GM21786 (cell line): ENCODE results near the gene EPGN.

Source experiments
- ATAC-seq: cut with Tn5 transposase; IDR thresholded peaks from one replicate; pipeline ENCODE4 v1.9.1; 2021; ENCODE audit not compliant: unreplicated experiment

Gene EPGN, protein sequence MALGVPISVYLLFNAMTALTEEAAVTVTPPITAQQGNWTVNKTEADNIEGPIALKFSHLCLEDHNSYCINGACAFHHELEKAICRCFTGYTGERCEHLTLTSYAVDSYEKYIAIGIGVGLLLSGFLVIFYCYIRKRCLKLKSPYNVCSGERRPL

GRCh38 chr4:74308215-74308614, at the start of gene EPGN:
Gene EPGN, plus strand, starts transcription at chr4:74308470. Its CDS starts 64 bp downstream, at chr4:74308534.
- no peak for ATAC-seq

DNA sequence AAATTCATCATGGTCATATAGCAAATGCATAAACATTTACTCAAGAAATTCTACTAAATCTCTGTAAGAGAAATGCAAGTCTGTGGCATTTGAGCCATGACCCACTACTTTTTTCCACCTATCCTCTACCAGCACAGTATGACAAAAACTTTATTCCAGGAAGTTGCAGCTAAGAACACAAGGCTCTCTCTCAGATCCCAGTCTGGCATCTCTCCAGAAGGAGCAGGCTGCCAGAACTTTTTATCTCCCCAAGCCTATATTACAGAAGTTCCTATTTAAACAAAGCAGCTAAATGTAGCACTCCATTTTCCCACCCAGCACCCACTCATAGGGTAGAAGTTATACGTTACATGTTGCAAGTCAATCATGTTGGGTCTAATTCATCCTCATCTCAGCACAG, 49.3 kb upstream of the EPGN start:
- ATAC-seq, result no peak

DNA sequence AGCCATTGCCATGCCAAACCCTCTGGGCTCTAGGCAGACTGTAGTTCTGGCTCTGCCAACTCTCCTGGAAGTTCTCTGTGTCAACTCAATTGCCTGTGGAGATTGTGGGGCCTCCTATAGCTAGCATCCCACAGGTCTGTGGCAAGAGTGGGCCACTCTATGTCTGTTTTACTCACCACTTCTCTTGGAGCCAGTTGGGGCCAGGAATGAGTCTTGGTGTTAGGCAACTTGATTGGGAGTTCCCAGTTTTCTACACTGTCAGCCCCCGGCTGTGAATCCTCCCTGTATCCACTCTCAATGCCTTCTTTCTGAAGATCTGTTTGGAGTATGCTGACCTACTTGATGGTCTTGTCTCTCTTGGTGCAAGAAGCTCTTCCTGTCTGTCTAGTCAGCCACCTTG, 48.2 kb upstream of the EPGN start:
- ATAC-seq, result no peak

DNA sequence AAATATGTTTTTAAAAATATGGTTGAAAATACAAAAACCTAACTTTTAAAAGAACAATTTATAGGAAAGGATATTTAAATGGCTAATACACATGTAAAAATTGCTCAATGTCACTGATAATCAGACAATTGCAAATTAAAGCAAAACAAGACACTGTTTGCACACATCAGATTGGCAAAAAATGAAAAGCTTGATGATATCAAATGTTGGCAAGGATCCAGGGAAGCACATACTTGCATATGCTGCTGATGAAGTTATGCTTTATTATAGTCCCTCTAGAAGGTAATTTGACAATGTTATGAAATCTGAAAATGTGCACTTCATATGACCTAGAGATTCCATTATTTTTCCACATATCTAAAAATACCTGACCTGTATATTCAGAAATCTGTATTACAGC, 45.7 kb upstream of the EPGN start:
- ATAC-seq, result no peak

DNA sequence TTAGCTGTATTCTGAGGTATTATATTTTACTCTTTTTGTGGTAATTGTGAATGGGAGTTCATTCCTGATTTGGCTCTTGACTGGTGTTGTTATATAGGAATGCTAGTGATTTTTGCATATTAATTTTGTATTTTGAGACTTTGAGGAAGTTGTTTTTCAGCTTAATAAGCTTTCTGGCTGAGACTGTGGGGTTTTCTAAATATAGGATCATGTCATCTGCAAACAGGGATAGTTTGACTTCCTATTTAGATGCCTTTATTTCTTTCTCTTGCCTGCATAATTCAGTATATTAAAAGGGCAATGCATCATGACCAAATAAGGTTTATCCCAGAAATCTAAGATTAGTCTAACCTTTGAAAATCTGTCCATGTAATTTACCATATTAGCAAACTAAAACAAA, 44.7 kb upstream of the EPGN start:
- ATAC-seq, result no peak

- no peak for ATAC-seq
Observed at GRCh38 chr4:74266081-74266480, 42.2 kb upstream of the EPGN start.

GRCh38 chr4:74267998-74268606, 40.2 kb upstream of the EPGN start:
- no peak for ATAC-seq

- ATAC-seq, result no peak
Observed at GRCh38 chr4:74268643-74269042, 39.6 kb upstream of the EPGN start.

- no peak for ATAC-seq
Observed at GRCh38 chr4:74278490-74278889, 29.8 kb upstream of the EPGN start.

GRCh38 chr4:74279716-74280115, 28.6 kb upstream of the EPGN start:
- no peak for ATAC-seq

GRCh38 chr4:74282926-74283325, 25.3 kb upstream of the EPGN start:
- ATAC-seq, result no peak

DNA sequence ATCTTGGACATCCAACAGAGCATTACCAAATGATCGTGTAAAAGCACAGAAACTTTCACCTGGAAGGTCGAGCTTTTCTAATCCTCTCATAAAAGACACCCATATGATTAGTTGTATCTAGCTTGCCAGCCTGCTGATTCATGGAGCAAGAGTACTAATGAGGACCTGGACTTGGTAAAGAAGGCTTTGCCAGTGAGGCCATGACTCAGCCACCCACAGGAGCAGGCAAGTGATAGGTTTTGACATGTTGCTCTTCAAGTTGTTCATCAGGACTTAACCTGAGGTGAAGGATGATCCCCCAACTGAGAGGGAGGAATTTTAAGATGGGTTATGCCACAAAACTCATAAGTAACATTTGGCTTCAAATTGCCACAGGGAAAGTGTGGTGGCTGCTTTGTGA, 24.7 kb upstream of the EPGN start:
- ATAC-seq, result no peak

- no peak for ATAC-seq
Observed at GRCh38 chr4:74284053-74284452, 24.2 kb upstream of the EPGN start.

DNA sequence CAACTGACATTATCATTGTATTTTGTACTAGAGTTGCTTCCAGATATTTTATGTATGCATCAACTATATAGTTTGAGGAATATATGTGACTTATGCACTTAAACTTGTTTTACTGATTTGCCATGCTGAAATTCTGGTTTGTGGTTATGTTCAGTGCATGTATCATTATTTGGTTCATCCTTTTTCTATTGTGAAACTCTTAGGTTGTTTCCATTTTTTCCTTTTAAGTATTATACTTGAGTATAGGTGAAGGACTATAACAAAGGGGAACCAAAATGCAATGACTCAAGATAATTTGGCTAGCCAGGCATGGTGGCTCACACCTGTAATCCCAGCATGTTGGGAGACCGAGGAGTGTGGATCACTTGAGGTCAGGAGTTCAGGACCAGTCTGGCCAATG, 21.1 kb upstream of the EPGN start:
- ATAC-seq, result no peak

GRCh38 chr4:74287791-74288190, 20.5 kb upstream of the EPGN start:
- ATAC-seq, result no peak

DNA sequence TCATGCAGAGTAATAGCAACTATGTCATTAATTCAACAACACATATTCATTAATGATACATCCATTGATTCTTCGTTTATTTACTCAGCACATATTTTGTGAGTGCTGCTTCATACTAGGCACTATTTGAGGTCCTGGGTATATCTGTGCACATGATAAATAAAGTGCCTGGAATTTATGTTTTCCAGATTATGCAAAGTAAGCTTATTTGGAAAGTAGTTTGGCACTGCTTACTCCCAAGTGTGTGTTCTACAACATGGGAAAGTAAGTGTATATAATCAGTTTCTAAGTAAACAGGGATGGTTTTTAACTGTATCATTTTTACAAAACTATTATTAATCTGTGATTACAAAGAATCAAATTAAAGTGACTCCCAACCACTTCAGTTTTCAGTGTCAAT, 16.8 kb upstream of the EPGN start:
- ATAC-seq, result no peak

GRCh38 chr4:74292111-74292870, 16.0 kb upstream of the EPGN start:
- no peak for ATAC-seq

GRCh38 chr4:74293558-74293957, 14.7 kb upstream of the EPGN start:
- no peak for ATAC-seq

DNA sequence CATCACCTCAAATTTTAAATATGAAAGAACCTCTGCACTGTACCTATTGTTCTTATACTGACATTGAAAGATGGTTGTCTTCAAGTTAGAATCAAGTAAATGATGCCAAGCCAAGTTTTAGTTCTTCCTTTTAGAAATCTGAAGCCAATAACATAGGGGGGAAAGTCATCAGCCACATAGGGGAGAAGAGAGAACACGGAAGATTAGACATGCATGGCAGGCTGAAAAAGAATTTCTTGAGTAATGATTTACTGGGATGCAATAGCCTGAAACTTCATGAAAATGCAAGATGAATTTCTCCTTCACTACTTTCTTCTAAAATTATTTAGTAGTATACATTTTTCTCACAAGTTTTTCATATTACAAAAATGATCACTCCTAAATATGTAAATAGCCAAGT, 13.6 kb upstream of the EPGN start:
- no peak for ATAC-seq

DNA sequence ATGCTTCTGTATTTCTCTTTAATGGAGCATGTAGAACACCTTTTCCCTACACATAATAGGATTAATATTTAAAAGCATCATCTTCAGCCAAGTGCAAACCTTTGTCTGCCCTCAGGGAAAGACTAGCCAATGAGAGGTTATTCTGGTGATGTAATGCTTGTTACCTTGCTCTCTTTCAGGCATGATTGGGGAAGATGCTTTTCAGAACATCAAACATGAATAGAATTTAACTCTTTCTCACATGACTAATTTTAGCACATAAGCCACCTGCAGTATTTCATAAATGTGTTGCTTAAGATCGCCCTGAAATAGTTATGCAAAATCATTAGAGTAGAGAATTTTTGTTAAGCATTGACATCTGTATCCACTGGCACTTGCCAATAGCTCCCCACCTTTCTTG, 10.7 kb upstream of the EPGN start:
- ATAC-seq, result no peak

DNA sequence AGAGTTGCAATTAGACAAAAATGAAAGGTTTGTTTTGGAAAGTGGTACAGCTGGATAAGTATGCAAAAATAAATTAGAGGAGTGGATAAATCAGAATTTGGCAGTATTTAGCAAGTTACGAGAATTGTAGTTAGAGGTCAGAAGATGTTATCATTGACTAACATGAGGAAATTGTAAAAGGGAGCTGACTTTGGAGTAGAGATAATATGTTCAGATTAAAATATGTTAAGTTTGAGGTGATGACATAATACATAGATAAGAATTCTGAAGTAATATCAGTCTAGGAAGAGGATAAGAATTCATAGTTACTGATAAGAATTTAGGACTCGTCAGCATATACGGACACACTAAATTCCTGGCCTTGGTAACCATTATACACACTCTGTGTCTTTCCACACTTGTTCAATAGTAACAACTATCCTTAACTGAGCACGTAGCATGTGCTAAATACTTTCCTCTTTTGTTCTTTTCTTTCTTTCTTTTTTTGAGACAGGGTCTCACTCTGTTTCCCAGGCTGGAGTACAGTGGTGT, 4.1 kb upstream of the EPGN start:
- ATAC-seq, result no peak

GRCh38 chr4:74305000-74305399, 3.3 kb upstream of the EPGN start:
- no peak for ATAC-seq
